Stimulated activated naive B cell treated with anti-CD40 and anti-IgM and Interleukin-4, amounts not matched to agents 10 μg/mL and 1 μg/mL and 100 μg/mL, for 72 hours (primary cell): ENCODE data around the gene SKA1.
"Not testable (repeated sequence)": the region's sequence is repeated elsewhere in the genome, so short reads cannot be mapped to it uniquely, and the experiment has no call there.

Experiments
- ATAC-seq, 2 donors: fragments of 150-1000 bp; cut with Tn5 transposase; replicated peaks; 2 replicates each; pipeline ENCODE4 v1.10.0; 2021; ENCODE audit warnings: moderate library complexity in 1 of 2
- DNase-seq: peaks from one replicate; pipeline ENCODE4 v3.0.0; 2021
- H3K27ac Mint-ChIP-seq: one replicate; pipeline ENCODE4 v1.8.0; 2022; ENCODE audit warnings: mild to moderate bottlenecking, mixed read lengths
- H3K27me3 Mint-ChIP-seq, 2 donors: one replicate each; pipeline ENCODE4 v1.8.0; 2022; ENCODE audit warnings: mixed read lengths in 2 of 2
- H3K36me3 Mint-ChIP-seq, 2 donors: one replicate each; pipeline ENCODE4 v1.8.0; 2022; ENCODE audit warnings: mixed read lengths in 2 of 2, mild to moderate bottlenecking in 1 of 2
- H3K4me1 Mint-ChIP-seq, 2 donors: one replicate each; pipeline ENCODE4 v1.8.0; 2022; ENCODE audit warnings: mixed read lengths in 2 of 2, mild to moderate bottlenecking in 1 of 2
- H3K4me3 Mint-ChIP-seq, 2 donors: one replicate each; pipeline ENCODE4 v1.8.0; 2022; ENCODE audit warnings: mild to moderate bottlenecking in 2 of 2, mixed read lengths in 2 of 2, moderate library complexity in 1 of 2
- H3K9me3 Mint-ChIP-seq, 2 donors: one replicate each; pipeline ENCODE4 v1.8.0; 2022; ENCODE audit warnings: mixed read lengths in 2 of 2, mild to moderate bottlenecking in 1 of 2

SKA1 gene

GRCh38 chr18:50401295-50401694, 26.4 kb downstream of the SKA1 start:
- Mint-ChIP-seq H3K27me3 (peaks cover 47 to 66% of the 10 kb centered on the region in 2 donors), H3K4me1 (peaks cover 3 to 8% of the 10 kb centered on the region in 2 donors), H3K4me3 (no peak overlapping the region), H3K36me3 (no peaks in the 10 kb centered on the region), H3K9me3 (no peaks in the 10 kb centered on the region), H3K27ac (no peak overlapping the region)
- ATAC-seq (no peak), DNase-seq (no peak)

GRCh38 chr18:50401888-50402287, 27.0 kb downstream of the SKA1 start:
- Mint-ChIP-seq H3K4me1 (peaks cover 3 to 8% of the 10 kb centered on the region in 2 donors), H3K27me3 (peaks cover 47 to 71% of the 10 kb centered on the region in 2 donors), H3K9me3 (no peaks in the 10 kb centered on the region), H3K36me3 (no peaks in the 10 kb centered on the region), H3K4me3 (no peak overlapping the region), H3K27ac (no peak overlapping the region)
- ATAC-seq, result peak; percentile 36 to 58
- no peak for DNase-seq

GRCh38 chr18:50404752-50405581, 30.1 kb downstream of the SKA1 start:
- ATAC-seq, H3K27ac Mint-ChIP-seq, H3K4me1 Mint-ChIP-seq, H3K36me3 Mint-ChIP-seq, H3K4me3 Mint-ChIP-seq, DNase-seq, H3K9me3 Mint-ChIP-seq: not testable (repeated sequence)
- H3K27me3 Mint-ChIP-seq, result peaks cover 43 to 81% of the 10 kb centered on the region in 2 donors

- Mint-ChIP-seq H3K4me1 (no peaks in the 10 kb centered on the region), H3K27me3 (peaks cover 43 to 82% of the 10 kb centered on the region in 2 donors), H3K27ac (no peak overlapping the region), H3K4me3 (no peak overlapping the region), H3K36me3 (no peaks in the 10 kb centered on the region), H3K9me3 (no peaks in the 10 kb centered on the region)
- DNase-seq (no peak), ATAC-seq (no peak)
These were observed 30.9 kb downstream of the SKA1 start for GRCh38 chr18:50405582-50406271.

- H3K4me1 Mint-ChIP-seq, result no peaks in the 10 kb centered on the region
- H3K27ac Mint-ChIP-seq, result no peak overlapping the region
- H3K9me3 Mint-ChIP-seq, result no peaks in the 10 kb centered on the region
- no peak overlapping the region for H3K4me3 Mint-ChIP-seq
- peaks cover 33 to 58% of the 10 kb centered on the region in 2 donors for H3K27me3 Mint-ChIP-seq
- DNase-seq (no peak), ATAC-seq (no peak)
- no peaks in the 10 kb centered on the region for H3K36me3 Mint-ChIP-seq
These were observed 34.4 kb downstream of the SKA1 start for GRCh38 chr18:50409236-50409635.

GRCh38 chr18:50410008-50410407, 35.2 kb downstream of the SKA1 start:
- Mint-ChIP-seq H3K4me1 (no peaks in the 10 kb centered on the region), H3K4me3 (no peak overlapping the region), H3K27ac (no peak overlapping the region), H3K9me3 (no peaks in the 10 kb centered on the region), H3K27me3 (peaks cover 29 to 50% of the 10 kb centered on the region in 2 donors), H3K36me3 (no peaks in the 10 kb centered on the region)
- no peak for DNase-seq
- no peak for ATAC-seq

GRCh38 chr18:50410894-50411293, 36.0 kb downstream of the SKA1 start:
- H3K27ac Mint-ChIP-seq, result no peak overlapping the region

GRCh38 chr18:50416832-50417231, 42.0 kb downstream of the SKA1 start:
- not testable (repeated sequence) for H3K9me3 Mint-ChIP-seq, H3K27ac Mint-ChIP-seq, H3K4me3 Mint-ChIP-seq, H3K4me1 Mint-ChIP-seq, ATAC-seq, DNase-seq, H3K36me3 Mint-ChIP-seq
- H3K27me3 Mint-ChIP-seq, result peaks cover 19 to 21% of the 10 kb centered on the region in 2 donors

More at GRCh38 chr18:50410894-50411293, 36.0 kb downstream of the SKA1 start:
- no peaks in the 10 kb centered on the region for H3K36me3 Mint-ChIP-seq
- peaks cover 23 to 48% of the 10 kb centered on the region in 2 donors for H3K27me3 Mint-ChIP-seq
- H3K4me3 Mint-ChIP-seq, result no peak overlapping the region
- ATAC-seq (no peak), DNase-seq (no peak)
- H3K4me1 Mint-ChIP-seq, result no peaks in the 10 kb centered on the region
- H3K9me3 Mint-ChIP-seq, result no peaks in the 10 kb centered on the region

GRCh38 chr18:50417705-50418104, 42.9 kb downstream of the SKA1 start:
- H3K4me3 Mint-ChIP-seq, DNase-seq, H3K27ac Mint-ChIP-seq, H3K9me3 Mint-ChIP-seq, H3K4me1 Mint-ChIP-seq, H3K36me3 Mint-ChIP-seq, ATAC-seq: not testable (repeated sequence)
- peaks cover 13 to 21% of the 10 kb centered on the region in 2 donors for H3K27me3 Mint-ChIP-seq

GRCh38 chr18:50418650-50419049, 43.8 kb downstream of the SKA1 start:
- Mint-ChIP-seq H3K36me3 (no peaks in the 10 kb centered on the region), H3K27me3 (peaks cover 14 to 27% of the 10 kb centered on the region in 2 donors), H3K9me3 (peaks cover 8 to 9% of the 10 kb centered on the region in 2 donors), H3K4me3 (no peak overlapping the region), H3K4me1 (no peaks in the 10 kb centered on the region), H3K27ac (no peak overlapping the region)
- ATAC-seq (no peak), DNase-seq (no peak)

- Mint-ChIP-seq H3K4me1 (no peaks in the 10 kb centered on the region), H3K9me3 (peaks cover 11 to 16% of the 10 kb centered on the region in 2 donors), H3K27ac (no peak overlapping the region), H3K27me3 (peaks cover 16 to 27% of the 10 kb centered on the region in 2 donors), H3K4me3 (no peak overlapping the region), H3K36me3 (no peaks in the 10 kb centered on the region)
- ATAC-seq (no peak), DNase-seq (no peak)
These were observed 47.5 kb downstream of the SKA1 start for GRCh38 chr18:50422286-50422898.

- H3K9me3 Mint-ChIP-seq, result peaks cover 5 to 8% of the 10 kb centered on the region in 2 donors
- H3K4me1 Mint-ChIP-seq, result peaks cover 0 to 3% of the 10 kb centered on the region in 2 donors
- DNase-seq, result no peak
- no peaks in the 10 kb centered on the region for H3K36me3 Mint-ChIP-seq
- H3K27me3 Mint-ChIP-seq, result peaks cover 22 to 37% of the 10 kb centered on the region in 2 donors
- H3K4me3 Mint-ChIP-seq, result no peak overlapping the region
- ATAC-seq, result no peak
- H3K27ac Mint-ChIP-seq, result no peak overlapping the region
These were observed 50.2 kb downstream of the SKA1 start for GRCh38 chr18:50424877-50425690.

- ATAC-seq (no peak), DNase-seq (no peak)
- Mint-ChIP-seq H3K36me3 (no peaks in the 10 kb centered on the region), H3K4me1 (peaks cover 0 to 3% of the 10 kb centered on the region in 2 donors), H3K9me3 (peaks cover 5 to 8% of the 10 kb centered on the region in 2 donors), H3K4me3 (no peak overlapping the region), H3K27ac (no peak overlapping the region), H3K27me3 (peaks cover 14 to 31% of the 10 kb centered on the region in 2 donors)
These were observed 53.0 kb downstream of the SKA1 start for GRCh38 chr18:50427896-50428295.
